Measurements from ENCODE around the gene TXNDC9. TPM values are rescaled to one million over a fixed set of nuclear protein-coding genes. Genes with fewer than 3 reads are reported as not detected.
"Not testable (repeated sequence)": the region's sequence is repeated elsewhere in the genome, so short reads cannot be mapped to it uniquely, and the experiment has no call there.

Gene TXNDC9
- total RNA-seq, 1 donor from 2014 or later = 21.9 TPM

GRCh38 chr2:99374747-99375146, 38.6 kb upstream of the TXNDC9 start:
- no peak for DNase-seq
- no peak overlapping the region for H3K27ac ChIP-seq
- no peaks in the 10 kb centered on the region for H3K27me3 ChIP-seq
- no peaks in the 10 kb centered on the region for H3K4me1 ChIP-seq
- ATAC-seq = no peak
- no peak for TF ChIP-seq CTCF (IDR thresholded peaks at IDR 0.05)
- H3K4me3 ChIP-seq = no peak overlapping the region
- H3K9me3 ChIP-seq = no peaks in the 10 kb centered on the region
- intact Hi-C loops (cut with DNase I) = no loop called here
- peaks cover 81% of the 10 kb centered on the region for H3K36me3 ChIP-seq

GRCh38 chr2:99373144-99373543, 37.0 kb upstream of the TXNDC9 start:
- DNase-seq (no peak), ATAC-seq (no peak)
- no peak for TF ChIP-seq CTCF (IDR thresholded peaks at IDR 0.05)
- Histone ChIP-seq H3K27ac (no peak overlapping the region), H3K4me1 (no peaks in the 10 kb centered on the region), H3K36me3 (peaks cover 83% of the 10 kb centered on the region), H3K27me3 (no peaks in the 10 kb centered on the region), H3K9me3 (no peaks in the 10 kb centered on the region), H3K4me3 (no peak overlapping the region)
- intact Hi-C loops (cut with DNase I) = no loop called here

- peaks cover 95% of the 10 kb centered on the region for H3K36me3 ChIP-seq
Observed at GRCh38 chr2:99368854-99369253, 32.7 kb upstream of the TXNDC9 start.

GRCh38 chr2:99365661-99366060, 29.5 kb upstream of the TXNDC9 start:
- H3K27ac ChIP-seq = no peak overlapping the region
- no peaks in the 10 kb centered on the region for H3K4me1 ChIP-seq
- H3K36me3 ChIP-seq = peaks cover 94% of the 10 kb centered on the region
- TF ChIP-seq CTCF (IDR thresholded peaks at IDR 0.05) = no peak
- intact Hi-C loops (cut with DNase I) = no loop called here
- ATAC-seq (no peak), DNase-seq (no peak)
- H3K4me3 ChIP-seq = no peak overlapping the region
- H3K9me3 ChIP-seq = no peaks in the 10 kb centered on the region
- no peaks in the 10 kb centered on the region for H3K27me3 ChIP-seq

More at GRCh38 chr2:99368854-99369253, 32.7 kb upstream of the TXNDC9 start:
- H3K4me1 ChIP-seq; H3K27me3 ChIP-seq; H3K4me3 ChIP-seq; intact Hi-C loops (cut with DNase I); ATAC-seq; DNase-seq; H3K27ac ChIP-seq; H3K9me3 ChIP-seq: not testable (repeated sequence)

- no peak overlapping the region for H3K4me3 ChIP-seq
- H3K4me1 ChIP-seq = no peaks in the 10 kb centered on the region
- ATAC-seq (no peak), DNase-seq (no peak)
- H3K27ac ChIP-seq = no peak overlapping the region
- H3K27me3 ChIP-seq = no peaks in the 10 kb centered on the region
- intact Hi-C loops (cut with DNase I) = no loop called here
- H3K9me3 ChIP-seq = no peaks in the 10 kb centered on the region
- peaks cover 13% of the 10 kb centered on the region for H3K36me3 ChIP-seq
- TF ChIP-seq CTCF (IDR thresholded peaks at IDR 0.05) = no peak
Observed at GRCh38 chr2:99356853-99357252, 20.7 kb upstream of the TXNDC9 start.

GRCh38 chr2:99354825-99355224, 18.7 kb upstream of the TXNDC9 start:
- intact Hi-C loops (cut with DNase I); ATAC-seq; H3K4me1 ChIP-seq; H3K36me3 ChIP-seq; H3K27ac ChIP-seq; H3K9me3 ChIP-seq; DNase-seq; H3K4me3 ChIP-seq; H3K27me3 ChIP-seq: not testable (repeated sequence)

GRCh38 chr2:99354070-99354469, 17.9 kb upstream of the TXNDC9 start:
- no peak overlapping the region for H3K4me3 ChIP-seq
- no peak overlapping the region for H3K27ac ChIP-seq
- H3K9me3 ChIP-seq = no peaks in the 10 kb centered on the region
- ATAC-seq = no peak
- no peaks in the 10 kb centered on the region for H3K36me3 ChIP-seq
- intact Hi-C loops (cut with DNase I) = no loop called here
- no peaks in the 10 kb centered on the region for H3K27me3 ChIP-seq
- no peak for DNase-seq
- no peak for TF ChIP-seq CTCF (IDR thresholded peaks at IDR 0.05)
- H3K4me1 ChIP-seq = peaks cover 7% of the 10 kb centered on the region

Data from upper lobe of right lung (tissue), 1 donor.